GM23338 (cell line): ENCODE results near the gene LEFTY1. TPM values are rescaled to one million over a fixed set of nuclear protein-coding genes. Genes with fewer than 3 reads are reported as not detected.

ENCODE experiments used
- ATAC-seq: fragments of 200-7000 bp; cut with Tn5 transposase; 3 replicates; pipeline ENCODE4 v1.9.1; 2020
- DNase-seq: peaks from one replicate; pipeline ENCODE4 v3.0.0-alpha.2; 2015; ENCODE audit warnings: low spot score
- H2AFZ ChIP-seq: fragments of 200-600 bp; sonication (generic); 2 replicates; pipeline ENCODE4 v1.8.0; 2016; ENCODE audit warnings: antibody characterized with exemption, mild to moderate bottlenecking, moderate library complexity
- H3F3A ChIP-seq: fragments of 200-600 bp; sonication (generic); replicated peaks from 2 replicates; pipeline ENCODE4 v1.8.0; 2017; ENCODE audit warnings: antibody characterized with exemption, mixed run types, low read depth
- H3K27ac ChIP-seq: fragments of 200-600 bp; sonication (generic); 2 replicates; pipeline ENCODE4 v1.6.1; 2016; ENCODE audit warnings: low read depth
- H3K27me3 ChIP-seq: fragments of 200-600 bp; sonication (generic); 2 replicates; pipeline ENCODE4 v1.8.0; 2016; ENCODE audit warnings: mild to moderate bottlenecking, mixed run types, moderate library complexity; ENCODE audit not compliant: insufficient read depth
- H3K36me3 ChIP-seq: fragments of 200-600 bp; sonication (generic); 2 replicates; pipeline ENCODE4 v1.8.0; 2016; ENCODE audit warnings: mild to moderate bottlenecking; ENCODE audit not compliant: insufficient read depth
- H3K4me1 ChIP-seq: fragments of 200-600 bp; sonication (generic); 2 replicates; pipeline ENCODE4 v1.8.0; 2016; ENCODE audit warnings: mild to moderate bottlenecking, moderate library complexity; ENCODE audit not compliant: insufficient read depth
- H3K4me2 ChIP-seq: fragments of 200-600 bp; sonication (generic); 2 replicates; pipeline ENCODE4 v1.7.1; 2017; ENCODE audit warnings: mixed run types
- H3K4me3 ChIP-seq: fragments of 200-600 bp; sonication (generic); 2 replicates; pipeline ENCODE4 v1.6.1; 2016; ENCODE audit warnings: mixed run types
- H3K79me2 ChIP-seq: fragments of 200-600 bp; sonication (generic); replicated peaks from 2 replicates; pipeline ENCODE4 v1.8.0; 2017; ENCODE audit warnings: mild to moderate bottlenecking; ENCODE audit not compliant: insufficient read depth
- H3K9me2 ChIP-seq: fragments of 200-600 bp; sonication (generic); 2 replicates; pipeline ENCODE4 v1.8.0; 2017; ENCODE audit not compliant: insufficient read depth
- H4K20me1 ChIP-seq: fragments of 200-600 bp; sonication (generic); replicated peaks from 2 replicates; pipeline ENCODE4 v1.8.0; 2017; ENCODE audit warnings: mild to moderate bottlenecking; ENCODE audit not compliant: insufficient read depth
- H3K27ac Mint-ChIP-seq: 2 replicates; pipeline ENCODE4 v1.8.0; 2020; ENCODE audit warnings: inconsistent platforms, mild to moderate bottlenecking, moderate library complexity, mixed read lengths
- H3K27me3 Mint-ChIP-seq: 3 replicates; pipeline ENCODE4 v1.8.0; 2022; ENCODE audit warnings: low read depth, mild to moderate bottlenecking, moderate library complexity, mixed read lengths, inconsistent platforms; ENCODE audit not compliant: insufficient read depth, poor library complexity
- H3K36me3 Mint-ChIP-seq: 3 replicates; pipeline ENCODE4 v1.8.0; 2021; ENCODE audit warnings: low read depth, mild to moderate bottlenecking, inconsistent platforms, moderate library complexity, mixed read lengths
- H3K4me1 Mint-ChIP-seq: 3 replicates; pipeline ENCODE4 v1.8.0; 2020; ENCODE audit warnings: mild to moderate bottlenecking, inconsistent platforms, mixed read lengths
- H3K4me3 Mint-ChIP-seq: 3 replicates; pipeline ENCODE4 v1.8.0; 2021; ENCODE audit warnings: moderate library complexity, mild to moderate bottlenecking, inconsistent platforms, mixed read lengths
- H3K9me3 Mint-ChIP-seq: 3 replicates; pipeline ENCODE4 v1.8.0; 2020; ENCODE audit warnings: moderate library complexity, mild to moderate bottlenecking, inconsistent platforms, mixed read lengths
- EZH2 ChIP-seq: fragments of 200-600 bp; sonication (generic); IDR thresholded peaks from one replicate; pipeline ENCODE4 v1.8.0; 2017; ENCODE audit warnings: antibody characterized with exemption, mild to moderate bottlenecking, low read depth; ENCODE audit not compliant: unreplicated experiment
- JUNB ChIP-seq: IDR thresholded peaks from one replicate; pipeline ENCODE4 v1.6.1; 2016; ENCODE audit warnings: antibody characterized with exemption; ENCODE audit not compliant: unreplicated experiment
- POLR2AphosphoS5 ChIP-seq: IDR thresholded peaks from 2 replicates; pipeline ENCODE4 v1.6.1; 2016; ENCODE audit warnings: antibody characterized with exemption, low read depth
- ZNF114 ChIP-seq: fragments of 250-450 bp; sonication (Bioruptor Pico); IDR thresholded peaks from 2 replicates; pipeline ENCODE4 v1.5.0; 2020; ENCODE audit warnings: mild to moderate bottlenecking, moderate library complexity
- polyA plus RNA-seq: library from polyadenylated mRNA; unstranded; fragments of >200 nt; fragmentation: Nextera tagmentation; extraction: Ambion mirVana; gene quantifications from 2 replicates; pipeline ENCODE4 v1.2.1, GENCODE V29; 2016
- total RNA-seq: library from RNA; depleted of rRNA; stranded (reverse); fragments of >200 nt; shearing (Covaris generic); gene quantifications from 2 replicates; pipeline ENCODE4 v1.2.3, GENCODE V29; 2014
- TF ChIP-seq, protein P1 (sequence below): IDR thresholded peaks from one replicate; pipeline ENCODE4 v1.6.1; 2018; ENCODE audit warnings: antibody characterized with exemption; ENCODE audit not compliant: unreplicated experiment
- TF ChIP-seq, protein P2 (sequence below): IDR thresholded peaks from 2 replicates; pipeline ENCODE4 v1.6.1; 2016; ENCODE audit warnings: antibody characterized with exemption
- TF ChIP-seq, protein P3 (sequence below): fragments of 250-450 bp; sonication (Bioruptor Pico); IDR thresholded peaks from 2 replicates; pipeline ENCODE4 v1.5.0; 2020; ENCODE audit warnings: mild to moderate bottlenecking, moderate library complexity

Gene LEFTY1
- total and polyA plus RNA-seq, 2 experiments from 2014 or later = 27.5 to 65.4 TPM

DNA sequence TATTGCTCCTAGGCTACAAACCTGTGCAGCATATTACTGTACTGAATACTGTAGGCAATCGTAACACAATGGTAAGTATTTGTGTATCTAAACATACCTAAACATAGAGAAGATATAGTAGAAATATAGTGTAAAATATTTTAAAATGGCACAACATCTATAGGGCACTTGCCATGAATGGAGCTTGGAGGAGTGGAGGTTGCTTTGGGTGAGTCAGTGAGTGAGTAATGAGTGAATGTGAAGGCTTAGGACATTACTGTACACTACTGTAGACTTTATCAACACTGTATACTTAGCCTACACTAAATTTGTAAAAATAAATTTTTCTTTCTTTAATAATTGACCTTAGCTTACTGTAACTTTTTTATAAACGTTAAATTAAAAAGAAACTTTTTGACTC, 44.1 kb upstream of the LEFTY1 start:
- no peaks in the 10 kb centered on the region for H3K79me2 ChIP-seq
- H3K27me3 ChIP-seq = no peaks in the 10 kb centered on the region
- H3K4me2 ChIP-seq = no peak overlapping the region
- no peak for ATAC-seq
- H2AFZ ChIP-seq = no peak overlapping the region
- TF ChIP-seq, protein P1, sequence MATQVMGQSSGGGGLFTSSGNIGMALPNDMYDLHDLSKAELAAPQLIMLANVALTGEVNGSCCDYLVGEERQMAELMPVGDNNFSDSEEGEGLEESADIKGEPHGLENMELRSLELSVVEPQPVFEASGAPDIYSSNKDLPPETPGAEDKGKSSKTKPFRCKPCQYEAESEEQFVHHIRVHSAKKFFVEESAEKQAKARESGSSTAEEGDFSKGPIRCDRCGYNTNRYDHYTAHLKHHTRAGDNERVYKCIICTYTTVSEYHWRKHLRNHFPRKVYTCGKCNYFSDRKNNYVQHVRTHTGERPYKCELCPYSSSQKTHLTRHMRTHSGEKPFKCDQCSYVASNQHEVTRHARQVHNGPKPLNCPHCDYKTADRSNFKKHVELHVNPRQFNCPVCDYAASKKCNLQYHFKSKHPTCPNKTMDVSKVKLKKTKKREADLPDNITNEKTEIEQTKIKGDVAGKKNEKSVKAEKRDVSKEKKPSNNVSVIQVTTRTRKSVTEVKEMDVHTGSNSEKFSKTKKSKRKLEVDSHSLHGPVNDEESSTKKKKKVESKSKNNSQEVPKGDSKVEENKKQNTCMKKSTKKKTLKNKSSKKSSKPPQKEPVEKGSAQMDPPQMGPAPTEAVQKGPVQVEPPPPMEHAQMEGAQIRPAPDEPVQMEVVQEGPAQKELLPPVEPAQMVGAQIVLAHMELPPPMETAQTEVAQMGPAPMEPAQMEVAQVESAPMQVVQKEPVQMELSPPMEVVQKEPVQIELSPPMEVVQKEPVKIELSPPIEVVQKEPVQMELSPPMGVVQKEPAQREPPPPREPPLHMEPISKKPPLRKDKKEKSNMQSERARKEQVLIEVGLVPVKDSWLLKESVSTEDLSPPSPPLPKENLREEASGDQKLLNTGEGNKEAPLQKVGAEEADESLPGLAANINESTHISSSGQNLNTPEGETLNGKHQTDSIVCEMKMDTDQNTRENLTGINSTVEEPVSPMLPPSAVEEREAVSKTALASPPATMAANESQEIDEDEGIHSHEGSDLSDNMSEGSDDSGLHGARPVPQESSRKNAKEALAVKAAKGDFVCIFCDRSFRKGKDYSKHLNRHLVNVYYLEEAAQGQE = no peak
- TF ChIP-seq JUNB (no peak), ZNF114 (CRISPR knock-in tag) (no peak), EZH2 (no peak), POLR2AphosphoS5 (no peak)
- TF ChIP-seq, protein P2, sequence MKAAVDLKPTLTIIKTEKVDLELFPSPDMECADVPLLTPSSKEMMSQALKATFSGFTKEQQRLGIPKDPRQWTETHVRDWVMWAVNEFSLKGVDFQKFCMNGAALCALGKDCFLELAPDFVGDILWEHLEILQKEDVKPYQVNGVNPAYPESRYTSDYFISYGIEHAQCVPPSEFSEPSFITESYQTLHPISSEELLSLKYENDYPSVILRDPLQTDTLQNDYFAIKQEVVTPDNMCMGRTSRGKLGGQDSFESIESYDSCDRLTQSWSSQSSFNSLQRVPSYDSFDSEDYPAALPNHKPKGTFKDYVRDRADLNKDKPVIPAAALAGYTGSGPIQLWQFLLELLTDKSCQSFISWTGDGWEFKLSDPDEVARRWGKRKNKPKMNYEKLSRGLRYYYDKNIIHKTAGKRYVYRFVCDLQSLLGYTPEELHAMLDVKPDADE = no peak
- TF ChIP-seq, protein P3, sequence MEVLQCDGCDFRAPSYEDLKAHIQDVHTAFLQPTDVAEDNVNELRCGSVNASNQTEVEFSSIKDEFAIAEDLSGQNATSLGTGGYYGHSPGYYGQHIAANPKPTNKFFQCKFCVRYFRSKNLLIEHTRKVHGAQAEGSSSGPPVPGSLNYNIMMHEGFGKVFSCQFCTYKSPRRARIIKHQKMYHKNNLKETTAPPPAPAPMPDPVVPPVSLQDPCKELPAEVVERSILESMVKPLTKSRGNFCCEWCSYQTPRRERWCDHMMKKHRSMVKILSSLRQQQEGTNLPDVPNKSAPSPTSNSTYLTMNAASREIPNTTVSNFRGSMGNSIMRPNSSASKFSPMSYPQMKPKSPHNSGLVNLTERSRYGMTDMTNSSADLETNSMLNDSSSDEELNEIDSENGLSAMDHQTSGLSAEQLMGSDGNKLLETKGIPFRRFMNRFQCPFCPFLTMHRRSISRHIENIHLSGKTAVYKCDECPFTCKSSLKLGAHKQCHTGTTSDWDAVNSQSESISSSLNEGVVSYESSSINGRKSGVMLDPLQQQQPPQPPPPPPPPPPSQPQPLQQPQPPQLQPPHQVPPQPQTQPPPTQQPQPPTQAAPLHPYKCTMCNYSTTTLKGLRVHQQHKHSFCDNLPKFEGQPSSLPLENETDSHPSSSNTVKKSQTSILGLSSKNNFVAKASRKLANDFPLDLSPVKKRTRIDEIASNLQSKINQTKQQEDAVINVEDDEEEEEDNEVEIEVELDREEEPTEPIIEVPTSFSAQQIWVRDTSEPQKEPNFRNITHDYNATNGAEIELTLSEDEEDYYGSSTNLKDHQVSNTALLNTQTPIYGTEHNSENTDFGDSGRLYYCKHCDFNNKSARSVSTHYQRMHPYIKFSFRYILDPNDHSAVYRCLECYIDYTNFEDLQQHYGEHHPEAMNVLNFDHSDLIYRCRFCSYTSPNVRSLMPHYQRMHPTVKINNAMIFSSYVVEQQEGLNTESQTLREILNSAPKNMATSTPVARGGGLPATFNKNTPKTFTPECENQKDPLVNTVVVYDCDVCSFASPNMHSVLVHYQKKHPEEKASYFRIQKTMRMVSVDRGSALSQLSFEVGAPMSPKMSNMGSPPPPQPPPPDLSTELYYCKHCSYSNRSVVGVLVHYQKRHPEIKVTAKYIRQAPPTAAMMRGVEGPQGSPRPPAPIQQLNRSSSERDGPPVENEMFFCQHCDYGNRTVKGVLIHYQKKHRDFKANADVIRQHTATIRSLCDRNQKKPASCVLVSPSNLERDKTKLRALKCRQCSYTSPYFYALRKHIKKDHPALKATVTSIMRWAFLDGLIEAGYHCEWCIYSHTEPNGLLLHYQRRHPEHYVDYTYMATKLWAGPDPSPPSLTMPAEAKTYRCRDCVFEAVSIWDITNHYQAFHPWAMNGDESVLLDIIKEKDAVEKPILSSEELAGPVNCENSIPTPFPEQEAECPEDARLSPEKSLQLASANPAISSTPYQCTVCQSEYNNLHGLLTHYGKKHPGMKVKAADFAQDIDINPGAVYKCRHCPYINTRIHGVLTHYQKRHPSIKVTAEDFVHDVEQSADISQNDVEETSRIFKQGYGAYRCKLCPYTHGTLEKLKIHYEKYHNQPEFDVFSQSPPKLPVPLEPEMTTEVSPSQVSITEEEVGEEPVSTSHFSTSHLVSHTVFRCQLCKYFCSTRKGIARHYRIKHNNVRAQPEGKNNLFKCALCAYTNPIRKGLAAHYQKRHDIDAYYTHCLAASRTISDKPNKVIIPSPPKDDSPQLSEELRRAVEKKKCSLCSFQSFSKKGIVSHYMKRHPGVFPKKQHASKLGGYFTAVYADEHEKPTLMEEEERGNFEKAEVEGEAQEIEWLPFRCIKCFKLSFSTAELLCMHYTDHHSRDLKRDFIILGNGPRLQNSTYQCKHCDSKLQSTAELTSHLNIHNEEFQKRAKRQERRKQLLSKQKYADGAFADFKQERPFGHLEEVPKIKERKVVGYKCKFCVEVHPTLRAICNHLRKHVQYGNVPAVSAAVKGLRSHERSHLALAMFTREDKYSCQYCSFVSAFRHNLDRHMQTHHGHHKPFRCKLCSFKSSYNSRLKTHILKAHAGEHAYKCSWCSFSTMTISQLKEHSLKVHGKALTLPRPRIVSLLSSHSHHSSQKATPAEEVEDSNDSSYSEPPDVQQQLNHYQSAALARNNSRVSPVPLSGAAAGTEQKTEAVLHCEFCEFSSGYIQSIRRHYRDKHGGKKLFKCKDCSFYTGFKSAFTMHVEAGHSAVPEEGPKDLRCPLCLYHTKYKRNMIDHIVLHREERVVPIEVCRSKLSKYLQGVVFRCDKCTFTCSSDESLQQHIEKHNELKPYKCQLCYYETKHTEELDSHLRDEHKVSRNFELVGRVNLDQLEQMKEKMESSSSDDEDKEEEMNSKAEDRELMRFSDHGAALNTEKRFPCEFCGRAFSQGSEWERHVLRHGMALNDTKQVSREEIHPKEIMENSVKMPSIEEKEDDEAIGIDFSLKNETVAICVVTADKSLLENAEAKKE (CRISPR knock-in tag) = no peak
- Mint-ChIP-seq H3K36me3 (no peaks in the 10 kb centered on the region; the same call in 2 of the 3 replicates), H3K9me3 (no peaks in the 10 kb centered on the region), H3K4me1 (peaks cover 4% of the 10 kb centered on the region; the same call in 2 of the 3 replicates), H3K27me3 (peaks cover 5% of the 10 kb centered on the region), H3K4me3 (no peak overlapping the region), H3K27ac (no peak overlapping the region)
- H3K27ac ChIP-seq = no peak overlapping the region
- DNase-seq = no peak
- no peak overlapping the region for H3K4me3 ChIP-seq
- peaks cover 5% of the 10 kb centered on the region; the same call in 1 of the 2 replicates for H3F3A ChIP-seq
- no peaks in the 10 kb centered on the region for H3K36me3 ChIP-seq
- H3K9me2 ChIP-seq = no peaks in the 10 kb centered on the region
- H4K20me1 ChIP-seq = no peaks in the 10 kb centered on the region
- H3K4me1 ChIP-seq = no peaks in the 10 kb centered on the region; the same call in 1 of the 2 replicates
